Activated T-cell treated with anti-CD3 and anti-CD28 coated beads, Interleukin-2, amount 50 U/mL, for 48 hours (primary cell): ENCODE data around the gene MICALL2.
A peak's percentile ranks its signal among the peaks of the same experiment; 100 is the strongest.
"Not testable (repeated sequence)": the region's sequence is repeated elsewhere in the genome, so short reads cannot be mapped to it uniquely, and the experiment has no call there.

ENCODE experiments used
- DNase-seq, 2 experiments: peaks; one replicate each; pipeline ENCODE4 v3.0.0-alpha.2; 2020

The MICALL2 gene

GRCh38 chr7:1447112-1447511 lies 12.2 kb downstream of the MICALL2 start:
- DNase-seq: no peak

DNA sequence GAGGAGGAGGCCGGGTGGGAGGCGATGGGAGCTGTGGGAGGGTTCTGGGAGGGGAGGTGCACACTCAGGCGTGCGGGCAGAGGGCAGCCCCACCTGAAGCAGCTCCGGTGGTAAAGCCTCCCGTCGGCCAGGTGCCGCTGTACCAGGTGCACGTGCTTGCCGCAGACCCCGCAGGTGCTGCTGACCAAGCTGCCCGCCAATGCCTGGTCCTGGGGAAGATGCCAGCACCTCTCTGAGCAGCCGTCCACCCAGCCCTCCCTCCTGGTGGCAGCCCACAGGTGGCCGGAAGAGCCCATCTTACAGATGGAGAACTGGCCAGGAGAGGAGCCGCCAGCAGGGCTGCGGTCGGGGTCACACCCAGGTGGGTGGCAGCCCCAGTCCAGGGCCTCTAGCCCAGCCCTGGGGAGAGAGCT lies 12.6 kb downstream of the MICALL2 start:
- DNase-seq: no peak

DNA sequence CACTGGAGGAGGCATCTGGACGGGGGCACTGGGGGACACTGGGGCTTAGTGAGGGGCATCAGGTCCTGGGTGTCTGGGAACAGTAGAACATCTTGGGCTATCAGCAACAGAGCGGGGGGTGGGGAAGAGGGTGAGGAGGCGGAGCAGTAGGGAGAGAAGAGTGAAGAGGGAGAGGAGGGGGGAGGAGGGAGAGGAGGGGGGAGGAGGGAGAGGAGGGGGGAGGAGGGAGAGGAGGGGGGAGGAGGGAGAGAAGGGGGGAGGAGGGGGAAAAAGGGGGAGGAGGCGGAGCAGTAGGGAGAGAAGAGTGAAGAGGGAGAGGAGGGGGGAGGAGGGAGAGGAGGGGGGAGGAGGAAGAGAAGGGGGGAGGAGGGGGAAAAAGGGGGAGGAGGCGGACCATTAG lies 13.2 kb downstream of the MICALL2 start:
- DNase-seq: not testable (repeated sequence)

DNA sequence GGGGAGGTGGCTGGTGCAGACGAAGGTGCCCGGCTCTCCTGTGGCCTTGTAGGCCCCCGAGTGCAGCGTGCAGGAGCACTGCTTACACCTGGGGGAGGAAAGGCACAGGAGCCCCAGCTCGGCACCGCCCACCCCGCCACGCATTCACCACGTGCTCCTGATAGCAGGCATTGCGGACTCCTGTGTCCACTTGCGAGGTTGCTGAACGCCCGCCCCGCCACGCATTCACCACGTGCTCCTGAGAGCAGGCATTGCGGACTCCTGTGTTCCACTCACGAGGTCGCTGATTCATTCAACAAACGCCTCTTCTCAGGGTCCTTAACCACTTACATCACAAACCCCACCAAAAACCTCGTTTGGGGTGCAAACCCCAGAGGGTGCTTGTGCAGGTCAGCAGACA lies 13.9 kb downstream of the MICALL2 start:
- no peak for DNase-seq

GRCh38 chr7:1444925-1445322 lies 14.3 kb downstream of the MICALL2 start:
- DNase-seq: no peak

- DNase-seq: no peak
Observed at GRCh38 chr7:1444214-1444924, 14.9 kb downstream of the MICALL2 start.

DNA sequence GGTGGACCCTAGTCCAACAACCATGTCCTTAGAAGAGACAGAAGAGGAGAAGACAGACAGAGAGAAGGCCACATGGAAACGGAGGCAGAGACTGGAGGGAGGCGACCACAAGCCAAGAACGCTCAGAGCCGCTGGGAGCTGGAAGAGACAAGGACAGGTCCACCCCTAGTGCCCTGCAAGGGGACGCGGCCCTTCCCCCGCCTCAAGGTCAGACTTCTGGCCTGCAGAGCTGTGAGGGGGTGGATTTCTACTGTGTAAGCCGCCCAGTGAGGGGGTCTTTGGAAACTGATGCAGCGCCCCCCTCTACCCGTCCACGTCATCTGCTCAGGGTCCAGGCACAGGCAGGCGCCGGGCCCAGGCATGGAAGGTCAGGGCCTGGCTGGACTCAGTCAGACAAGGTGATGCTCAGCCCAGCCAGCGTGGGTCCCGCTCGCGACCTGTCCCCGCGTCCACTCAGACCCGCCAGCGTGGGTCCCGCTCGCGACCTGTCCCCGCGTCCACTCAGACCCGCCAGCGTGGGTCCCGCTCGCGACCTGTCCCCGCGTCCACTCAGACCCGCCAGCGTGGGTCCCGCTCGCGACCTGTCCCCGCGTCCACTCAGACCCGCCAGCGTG lies 15.6 kb downstream of the MICALL2 start:
- DNase-seq: not testable (repeated sequence)

DNA sequence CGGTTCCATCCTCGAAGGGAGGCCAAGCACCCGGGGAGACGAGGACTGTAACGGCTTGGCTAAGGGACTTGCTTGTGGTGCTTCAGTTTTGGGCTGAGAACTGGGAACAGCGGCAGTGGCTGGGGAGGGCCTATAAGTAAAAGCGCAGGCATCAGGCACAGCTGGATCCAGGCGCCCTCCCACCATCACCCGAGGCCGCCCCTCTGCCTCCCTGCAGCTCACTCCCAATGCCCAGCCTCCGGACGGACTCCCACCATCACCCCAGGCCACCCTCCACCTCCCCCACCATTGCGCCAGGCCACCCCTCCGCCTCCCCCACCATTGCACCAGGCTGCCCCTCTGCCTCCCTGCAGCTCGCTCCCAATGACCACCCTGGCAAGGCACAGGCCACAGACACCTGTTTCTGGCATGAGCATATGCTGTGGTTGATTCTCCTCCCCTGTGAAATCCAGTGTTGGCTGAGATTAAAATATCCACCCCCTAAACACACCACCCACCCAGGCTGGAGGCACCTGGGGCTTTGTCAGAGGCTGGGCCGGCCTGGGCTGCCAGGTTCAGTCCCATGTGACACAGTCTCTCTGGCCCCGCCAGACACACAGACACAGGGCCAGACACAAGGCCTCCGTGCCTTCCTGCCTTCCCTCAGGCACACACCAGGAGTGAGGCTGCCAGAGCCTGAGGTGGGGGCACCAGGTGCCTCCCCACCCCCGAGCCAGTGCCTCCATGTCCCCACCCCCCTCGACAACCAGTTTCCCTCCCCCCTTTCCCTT lies 16.7 kb downstream of the MICALL2 start:
- DNase-seq: no peak

GRCh38 chr7:1441615-1442354 lies 17.5 kb downstream of the MICALL2 start:
- DNase-seq: no peak

DNA sequence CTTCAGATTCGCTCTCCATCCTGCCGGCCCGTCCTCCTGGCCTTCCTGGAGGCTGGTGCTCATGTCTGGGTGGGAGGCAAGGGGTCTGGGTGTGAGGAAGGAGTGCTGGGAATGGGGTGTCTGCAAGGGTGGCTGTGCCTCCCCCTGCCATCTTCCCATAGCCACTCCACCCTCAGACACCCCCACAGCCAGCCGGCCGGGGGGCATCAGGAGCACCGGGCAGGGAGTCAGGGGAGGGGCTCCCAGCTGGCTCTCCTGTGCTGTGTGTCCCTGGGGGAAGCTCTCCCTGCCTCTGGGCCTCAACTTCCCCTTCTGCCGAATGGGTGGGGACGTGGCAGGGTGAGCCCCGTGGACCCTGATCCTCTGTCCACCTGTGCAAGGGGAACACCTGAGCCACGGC lies 18.6 kb downstream of the MICALL2 start:
- no peak for DNase-seq

GRCh38 chr7:1439373-1440363 lies 19.6 kb downstream of the MICALL2 start:
- no peak for DNase-seq

- no peak for DNase-seq
Observed at GRCh38 chr7:1438821-1439220, 20.4 kb downstream of the MICALL2 start.

GRCh38 chr7:1438208-1438607 lies 21.1 kb downstream of the MICALL2 start:
- DNase-seq: no peak

GRCh38 chr7:1437155-1437880 lies 22.0 kb downstream of the MICALL2 start:
- DNase-seq: no peak

- no peak for DNase-seq
Observed at GRCh38 chr7:1436608-1437007, 22.7 kb downstream of the MICALL2 start.

DNA sequence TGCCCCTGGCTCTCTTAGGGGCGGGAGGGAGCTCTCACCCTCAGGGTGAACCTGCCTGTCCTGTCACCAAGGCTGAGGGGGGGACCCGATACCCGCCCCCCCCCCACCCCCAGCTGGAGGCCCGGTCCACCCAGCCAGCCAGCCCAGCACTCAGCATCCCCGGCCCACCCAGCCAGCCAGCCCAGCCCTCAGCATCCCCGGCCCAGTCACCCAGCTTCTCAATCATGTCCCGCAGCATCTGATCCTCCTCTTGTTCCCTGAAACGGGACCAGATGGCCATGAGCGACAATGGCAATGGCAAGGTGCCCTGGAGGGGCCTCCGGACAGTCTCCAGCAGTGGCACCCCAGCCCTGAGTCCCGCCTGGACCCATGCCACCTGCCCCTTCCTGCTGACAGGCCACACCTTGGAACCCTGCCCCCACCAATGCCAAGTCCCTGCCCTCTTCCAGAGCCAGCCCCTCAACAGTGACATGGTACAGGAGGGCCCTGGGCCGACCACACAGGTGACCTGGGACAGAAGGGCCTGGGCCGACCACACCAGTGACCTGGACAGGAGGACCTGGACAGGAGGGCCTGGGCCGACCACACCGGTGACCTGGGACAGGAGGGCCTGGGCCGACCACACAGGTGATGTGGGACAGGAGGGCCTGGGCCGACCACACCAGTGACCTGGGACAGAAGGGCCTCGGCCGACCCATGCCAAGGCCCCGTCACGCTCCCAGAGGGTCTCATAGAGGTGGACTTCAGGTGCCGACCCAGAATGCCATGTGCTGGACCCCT lies 24.2 kb downstream of the MICALL2 start:
- DNase-seq: no peak

- DNase-seq: no peak
Observed at GRCh38 chr7:1434165-1434718, 25.0 kb downstream of the MICALL2 start.

GRCh38 chr7:1433128-1433920 lies 25.9 kb downstream of the MICALL2 start:
- DNase-seq: no peak

DNA sequence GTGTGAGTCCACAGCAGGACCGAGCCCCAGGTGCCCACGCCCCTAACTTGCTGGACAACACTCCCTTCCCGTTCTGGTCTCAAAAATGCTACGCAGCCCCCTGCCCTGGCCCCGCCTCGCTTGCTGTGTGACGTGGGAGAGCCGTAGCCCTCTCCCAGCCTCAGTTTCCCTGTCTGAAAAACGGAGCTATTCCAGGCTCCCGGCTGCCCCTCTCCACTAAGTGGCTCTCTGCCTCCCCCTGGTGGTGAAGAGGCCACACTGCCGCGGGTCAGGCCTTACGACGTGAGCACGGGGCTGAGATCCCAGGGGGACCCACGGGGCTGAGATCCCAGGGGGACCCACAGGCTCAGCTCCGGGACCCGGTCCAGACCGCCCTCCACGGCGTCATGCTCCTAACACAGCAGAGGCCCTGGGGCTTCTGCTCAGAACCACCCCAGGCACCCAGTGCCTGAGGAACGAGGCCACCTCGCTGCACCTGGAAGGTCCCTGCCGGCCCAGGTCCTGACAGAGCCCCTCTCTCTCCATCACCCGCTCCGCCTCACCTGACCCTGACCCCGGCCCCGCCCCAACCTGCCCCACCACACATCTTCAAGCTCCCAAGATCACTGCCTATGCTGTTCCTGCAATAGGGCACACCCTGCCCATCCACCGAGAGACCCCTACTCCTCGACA lies 26.7 kb downstream of the MICALL2 start:
- peak; percentile 87 to 90 for DNase-seq
